Measurements from ENCODE around the gene HSPA2.
A peak's percentile ranks its signal among the peaks of the same experiment; 100 is the strongest.

HSPA2 gene

GRCh38 chr14:64504897-64505794, 35.4 kb upstream of the HSPA2 start:
- TF ChIP-seq, protein P1, sequence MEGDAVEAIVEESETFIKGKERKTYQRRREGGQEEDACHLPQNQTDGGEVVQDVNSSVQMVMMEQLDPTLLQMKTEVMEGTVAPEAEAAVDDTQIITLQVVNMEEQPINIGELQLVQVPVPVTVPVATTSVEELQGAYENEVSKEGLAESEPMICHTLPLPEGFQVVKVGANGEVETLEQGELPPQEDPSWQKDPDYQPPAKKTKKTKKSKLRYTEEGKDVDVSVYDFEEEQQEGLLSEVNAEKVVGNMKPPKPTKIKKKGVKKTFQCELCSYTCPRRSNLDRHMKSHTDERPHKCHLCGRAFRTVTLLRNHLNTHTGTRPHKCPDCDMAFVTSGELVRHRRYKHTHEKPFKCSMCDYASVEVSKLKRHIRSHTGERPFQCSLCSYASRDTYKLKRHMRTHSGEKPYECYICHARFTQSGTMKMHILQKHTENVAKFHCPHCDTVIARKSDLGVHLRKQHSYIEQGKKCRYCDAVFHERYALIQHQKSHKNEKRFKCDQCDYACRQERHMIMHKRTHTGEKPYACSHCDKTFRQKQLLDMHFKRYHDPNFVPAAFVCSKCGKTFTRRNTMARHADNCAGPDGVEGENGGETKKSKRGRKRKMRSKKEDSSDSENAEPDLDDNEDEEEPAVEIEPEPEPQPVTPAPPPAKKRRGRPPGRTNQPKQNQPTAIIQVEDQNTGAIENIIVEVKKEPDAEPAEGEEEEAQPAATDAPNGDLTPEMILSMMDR (IDR thresholded peaks at IDR 0.05; ENCODE audit: control insufficient read depth, insufficient read depth, low read depth, low read length, missing control alignments): no peak
- DNase-seq (ENCODE audit: low read depth): peak; percentile 42
- H3K4me3 ChIP-seq (ENCODE audit: control insufficient read depth, low read depth, low read length): peak overlapping the region; percentile 70

GRCh38 chr14:64506721-64507120, 33.8 kb upstream of the HSPA2 start:
- no peak for DNase-seq (ENCODE audit: low read depth)
- TF ChIP-seq, protein P1 (IDR thresholded peaks at IDR 0.05; ENCODE audit: control insufficient read depth, insufficient read depth, low read depth, low read length, missing control alignments): no peak
- peak overlapping the region; percentile 19 for H3K4me3 ChIP-seq (ENCODE audit: control insufficient read depth, low read depth, low read length)

DNA sequence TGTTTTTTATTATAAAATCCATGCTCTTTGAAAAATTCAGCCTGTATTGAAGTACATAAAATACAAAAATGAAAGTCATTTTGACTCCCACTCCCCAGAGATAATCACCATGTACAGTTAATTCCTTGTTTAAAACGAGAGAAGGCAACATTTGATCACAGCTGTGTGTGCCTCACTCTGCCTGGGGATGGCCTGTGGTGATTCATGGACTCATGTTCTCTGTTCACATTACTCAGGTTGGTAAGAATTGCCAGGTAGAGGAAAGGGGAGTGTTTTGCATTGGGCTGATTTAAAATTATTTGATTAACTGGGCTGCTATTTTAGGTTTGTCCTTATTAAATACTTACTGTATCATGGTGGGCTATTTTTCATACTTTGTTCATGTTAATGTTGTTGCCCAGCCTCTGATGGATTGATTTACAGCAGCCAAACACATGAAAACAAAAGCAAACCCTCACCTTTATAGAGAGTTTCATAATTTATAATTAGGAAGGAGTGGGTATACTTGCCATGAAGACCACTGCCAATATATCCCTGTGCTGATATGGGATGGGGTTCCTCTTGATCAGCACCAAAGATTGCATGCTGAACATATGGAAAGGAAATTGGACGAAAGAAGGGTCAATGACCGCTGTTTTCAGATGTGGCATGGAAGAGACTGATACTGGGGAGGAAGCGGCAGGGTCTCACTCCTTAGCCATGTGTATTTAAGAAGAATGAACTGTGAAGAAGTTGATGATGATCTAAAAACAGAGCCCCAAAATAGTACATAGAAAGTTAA, 33.0 kb upstream of the HSPA2 start:
- TF ChIP-seq, protein P1 (IDR thresholded peaks at IDR 0.05; ENCODE audit: control insufficient read depth, insufficient read depth, low read depth, low read length, missing control alignments): no peak
- DNase-seq (ENCODE audit: low read depth): no peak
- no peak overlapping the region; the same call in 1 of the 2 replicates for H3K4me3 ChIP-seq (ENCODE audit: control insufficient read depth, low read depth, low read length)

- DNase-seq (ENCODE audit: low read depth): no peak
- no peak overlapping the region for H3K4me3 ChIP-seq (ENCODE audit: control insufficient read depth, low read depth, low read length)
- TF ChIP-seq, protein P1 (IDR thresholded peaks at IDR 0.05; ENCODE audit: control insufficient read depth, insufficient read depth, low read depth, low read length, missing control alignments): no peak
Measured at GRCh38 chr14:64508215-64508776, 32.2 kb upstream of the HSPA2 start.

DNA sequence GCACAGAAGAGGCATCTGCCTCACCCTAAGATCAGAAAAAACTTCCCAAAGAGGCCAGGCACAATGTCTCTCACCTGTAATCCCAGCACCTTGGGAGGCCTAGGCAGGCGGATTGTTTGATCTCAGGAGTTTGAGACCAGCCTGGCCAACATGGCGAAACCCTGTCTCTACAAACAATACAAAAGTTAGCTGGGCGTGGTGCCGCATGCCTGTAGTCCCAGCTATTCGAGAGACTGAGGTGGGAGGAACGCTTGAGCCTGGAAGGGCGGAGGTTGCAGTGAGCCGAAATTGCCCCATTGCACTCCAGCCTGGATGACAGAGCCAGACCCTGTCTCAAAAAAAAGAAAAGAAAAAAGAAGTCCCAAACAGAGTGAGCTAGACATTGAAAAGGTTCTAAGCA, 31.5 kb upstream of the HSPA2 start:
- no peak for DNase-seq (ENCODE audit: low read depth)
- H3K4me3 ChIP-seq (ENCODE audit: control insufficient read depth, low read depth, low read length): no peak overlapping the region
- TF ChIP-seq, protein P1 (IDR thresholded peaks at IDR 0.05; ENCODE audit: control insufficient read depth, insufficient read depth, low read depth, low read length, missing control alignments): no peak

GRCh38 chr14:64510825-64511671, 29.5 kb upstream of the HSPA2 start:
- no peak overlapping the region for H3K4me3 ChIP-seq (ENCODE audit: control insufficient read depth, low read depth, low read length)
- DNase-seq (ENCODE audit: low read depth): no peak
- TF ChIP-seq, protein P1 (IDR thresholded peaks at IDR 0.05; ENCODE audit: control insufficient read depth, insufficient read depth, low read depth, low read length, missing control alignments): peak; percentile 88

Measured in AG09309 (cell line).